H1 (cell line): ENCODE results near the gene CPED1. TPM values are rescaled to one million over a fixed set of nuclear protein-coding genes. Genes with fewer than 3 reads are reported as not detected.

Source experiments
- CTCF ChIA-PET: fragments of 300-600 bp; sonication (Branson Sonifier 250); formaldehyde crosslinking; loops from one replicate; lab custom pipeline; 2021; ENCODE audit not compliant: partially characterized antibody; lab: Charles Lee
- POLR2A ChIA-PET: fragments of 300-600 bp; sonication (Branson Sonifier 250); formaldehyde crosslinking; loops from one replicate; lab custom pipeline; 2021; ENCODE audit warnings: inconsistent platforms; ENCODE audit not compliant: partially characterized antibody; lab: Charles Lee
- DNase-seq, 2 experiments: peaks; one replicate each; pipeline versions ENCODE4 v3.0.0 to v3.0.0-alpha.2; 2010 to 2022; ENCODE audit warnings: low spot score in 2 of 2, low read depth in 1 of 2, mixed read lengths in 1 of 2
- FAIRE-seq: peaks from 2 replicates; lab custom pipeline; 2011; peaks lifted over from hg19 to GRCh38; lab: Jason Lieb, UNC
- H2AFZ ChIP-seq: 2 replicates; pipeline ENCODE4 v1.8.1; 2012; ENCODE audit warnings: low read length, inconsistent platforms
- H2AK5ac ChIP-seq: 2 replicates; pipeline ENCODE4 v1.6.1; 2013; ENCODE audit warnings: low read depth, low read length
- H2BK120ac ChIP-seq: replicated peaks from 2 replicates; pipeline ENCODE3; 2013; ENCODE audit warnings: low read depth, low read length, inconsistent platforms
- H2BK12ac ChIP-seq: 2 replicates; pipeline ENCODE4 v1.6.1; 2013; ENCODE audit warnings: low read depth, low read length
- H2BK15ac ChIP-seq: 2 replicates; pipeline ENCODE4 v1.6.1; 2013; ENCODE audit warnings: low read length
- H2BK20ac ChIP-seq: 2 replicates; pipeline ENCODE4 v1.6.1; 2013; ENCODE audit warnings: low read length
- H2BK5ac ChIP-seq: 2 replicates; pipeline ENCODE4 v1.6.1; 2013; ENCODE audit warnings: low read depth, low read length
- H3K14ac ChIP-seq: 2 replicates; pipeline ENCODE4 v1.6.1; 2013; ENCODE audit warnings: inconsistent platforms; ENCODE audit not compliant: insufficient read length
- H3K18ac ChIP-seq: 2 replicates; pipeline ENCODE4 v1.6.1; 2013; ENCODE audit warnings: low read length; ENCODE audit errors: extremely low read depth
- H3K23ac ChIP-seq: 2 replicates; pipeline ENCODE4 v1.6.1; 2013; ENCODE audit warnings: inconsistent platforms; ENCODE audit not compliant: insufficient read length
- H3K23me2 ChIP-seq: 2 replicates; pipeline ENCODE4 v1.6.1; 2013; ENCODE audit warnings: low read depth, low read length
- H3K27ac ChIP-seq: 2 replicates; pipeline ENCODE4 v1.6.1; 2011; ENCODE audit warnings: low read depth, low read length, inconsistent platforms
- H3K27me3 ChIP-seq, 4 experiments: replicated peaks in 1 of 4; 1 replicate in 1 of 4; 2 replicates in 3 of 4; pipeline versions ENCODE4 v1.6.1 to v1.8.1; 2011 to 2013; ENCODE audit warnings: low read length in 3 of 4, mild to moderate bottlenecking in 3 of 4, inconsistent platforms in 2 of 4, mixed read lengths in 2 of 4, moderate library complexity in 1 of 4; ENCODE audit not compliant: control insufficient read depth in 3 of 4, insufficient read depth in 3 of 4; ENCODE audit errors: extremely low read depth in 1 of 4
- H3K36me3 ChIP-seq, 4 experiments: 2 replicates each; pipeline versions ENCODE4 v1.6.1 to v1.8.1; 2011 to 2013; ENCODE audit warnings: mild to moderate bottlenecking in 4 of 4, low read length in 3 of 4, moderate library complexity in 2 of 4, control low read depth in 1 of 4, inconsistent platforms in 1 of 4; ENCODE audit not compliant: insufficient read depth in 4 of 4, control insufficient read depth in 2 of 4
- H3K4ac ChIP-seq: replicated peaks from 2 replicates; pipeline ENCODE3; 2013; ENCODE audit warnings: low read length, low read depth, mixed read lengths, inconsistent platforms; ENCODE audit not compliant: insufficient read length
- H3K4me1 ChIP-seq, 4 experiments: replicated peaks in 1 of 4; 1 replicate in 1 of 4; 2 replicates in 3 of 4; pipeline versions ENCODE4 v1.6.1 to v1.8.1; 2011 to 2013; ENCODE audit warnings: low read length in 3 of 4, inconsistent platforms in 2 of 4, mixed read lengths in 1 of 4; ENCODE audit not compliant: insufficient read depth in 4 of 4, control insufficient read depth in 3 of 4
- H3K4me2 ChIP-seq, 2 experiments: 2 replicates each; pipeline versions ENCODE4 v1.6.1 to v1.8.1; 2011 to 2013; ENCODE audit warnings: low read depth in 2 of 2, low read length in 2 of 2, control low read depth in 1 of 2, inconsistent platforms in 1 of 2, mild to moderate bottlenecking in 1 of 2; ENCODE audit not compliant: insufficient read depth in 1 of 2
- H3K4me3 ChIP-seq, 4 experiments: fragments of 200-600, 300-600 bp in 1 of 4; sonication (generic), shearing (Covaris generic), sonication (Bioruptor Twin) in 1 of 4; 2 replicates each; pipeline versions ENCODE4 v1.5.1 to v1.8.1; 2011 to 2016; ENCODE audit warnings: low read length in 4 of 4, low read depth in 3 of 4, control low read depth in 2 of 4, inconsistent platforms in 2 of 4, mild to moderate bottlenecking in 2 of 4, mixed read lengths in 1 of 4, moderate library complexity in 1 of 4; ENCODE audit not compliant: insufficient read depth in 2 of 4; ENCODE audit errors: extremely low read depth in 1 of 4
- H3K56ac ChIP-seq: replicated peaks from 2 replicates; pipeline ENCODE3; 2013; ENCODE audit warnings: low read depth, mild to moderate bottlenecking, mixed read lengths, low read length, inconsistent platforms; ENCODE audit not compliant: insufficient read length
- H3K79me1 ChIP-seq: 2 replicates; pipeline ENCODE4 v1.6.1; 2013; ENCODE audit warnings: low read depth, low read length, control low read depth
- H3K79me2 ChIP-seq, 2 experiments: 2 replicates each; pipeline versions ENCODE4 v1.6.1 to v1.8.1; 2012 to 2013; ENCODE audit warnings: low read length in 2 of 2, mild to moderate bottlenecking in 2 of 2, inconsistent platforms in 1 of 2; ENCODE audit not compliant: insufficient read depth in 2 of 2, control insufficient read depth in 1 of 2
- H3K9ac ChIP-seq, 4 experiments: replicated peaks in 1 of 4; 1 replicate in 1 of 4; 2 replicates in 3 of 4; pipeline versions ENCODE4 v1.6.1 to v1.8.1; 2011 to 2013; ENCODE audit warnings: low read depth in 3 of 4, low read length in 3 of 4, control low read depth in 2 of 4, mild to moderate bottlenecking in 2 of 4, moderate library complexity in 2 of 4, inconsistent platforms in 1 of 4; ENCODE audit errors: extremely low read depth in 1 of 4
- H3K9me3 ChIP-seq, 2 experiments: 2 replicates each; pipeline versions ENCODE4 v1.6.1 to v1.8.1; 2012 to 2013; ENCODE audit warnings: mild to moderate bottlenecking in 2 of 2, moderate library complexity in 2 of 2, control low read depth in 1 of 2, inconsistent platforms in 1 of 2, low read depth in 1 of 2, low read length in 1 of 2, mixed read lengths in 1 of 2; ENCODE audit not compliant: insufficient read depth in 2 of 2
- H4K20me1 ChIP-seq, 2 experiments: replicated peaks in 1 of 2; 2 replicates each; pipeline versions ENCODE3 to v1.8.1; 2011 to 2013; ENCODE audit warnings: inconsistent platforms in 2 of 2, low read length in 2 of 2, mild to moderate bottlenecking in 1 of 2; ENCODE audit not compliant: insufficient read depth in 2 of 2, control insufficient read depth in 1 of 2
- H4K5ac ChIP-seq: 2 replicates; pipeline ENCODE4 v1.6.1; 2013; ENCODE audit warnings: low read length, low read depth, mixed read lengths, inconsistent platforms; ENCODE audit not compliant: insufficient read length
- H4K8ac ChIP-seq: 2 replicates; pipeline ENCODE4 v1.8.0; 2013; ENCODE audit warnings: mild to moderate bottlenecking, moderate library complexity, low read length, inconsistent platforms; ENCODE audit not compliant: insufficient read depth; ENCODE audit errors: extremely low read depth
- H4K91ac ChIP-seq: replicated peaks from 2 replicates; pipeline ENCODE3; 2013; ENCODE audit warnings: low read length, mixed read lengths, inconsistent platforms; ENCODE audit not compliant: insufficient read length
- NANOG ChIP-seq: IDR thresholded peaks from 2 replicates; pipeline ENCODE4 v1.6.1; 2011; ENCODE audit warnings: low read length, low read depth, mild to moderate bottlenecking, inconsistent platforms; ENCODE audit not compliant: insufficient read depth, poor library complexity, severe bottlenecking
- PHF8 ChIP-seq: fragments of 200-600 bp; sonication (generic); conservative IDR thresholded peaks from 2 replicates; pipeline ENCODE4 v1.7.1; 2012; ENCODE audit warnings: low read depth, mild to moderate bottlenecking, inconsistent platforms, low read length, moderate library complexity
- SP4 ChIP-seq: IDR thresholded peaks from 2 replicates; pipeline ENCODE4 v1.6.1; 2012; ENCODE audit warnings: low read length, inconsistent platforms
- WGBS, 2 experiments: shearing (Covaris generic) in 1 of 2; methylation state at CpG; one replicate each; pipeline versions ENCODE4 v1.1.6 to v1.1.7; 2013 to 2015; ENCODE audit warnings: low lambda C conversion rate in 2 of 2, mixed read lengths in 2 of 2, inconsistent platforms in 1 of 2, low coverage in 1 of 2, missing lambda C conversion rate in 1 of 2; ENCODE audit not compliant: insufficient replicate concordance in 2 of 2, insufficient coverage in 1 of 2, insufficient read length in 1 of 2; ENCODE audit errors: extremely low coverage in 1 of 2, missing lambda C conversion rate in 1 of 2; 5-methylcytosine and 5-hydroxymethylcytosine counted together
- polyA plus RNA-seq, 7 experiments: library from polyadenylated mRNA; depleted of rRNA in 3 of 7; stranded (reverse) in 5 of 7; unstranded in 2 of 7; fragments of >200 nt in 5 of 7; fragments of 200-250 nt in 2 of 7; gene quantifications; 1 replicate in 5 of 7; 2 replicates in 1 of 7; 4 replicates in 1 of 7; pipeline versions ENCODE4 v1.2.1 to v1.2.3, GENCODE V29; 2011 to 2013; ENCODE audit warnings: missing spikeins in 2 of 7, mixed read lengths in 2 of 7
- total RNA-seq: library from RNA; stranded (reverse); fragmentation: NEBNext Ultra II Directional; extraction: Animal tissue kit (Norgen Biotek cat#: 25700); gene quantifications from 2 replicates; pipeline ENCODE4 v1.2.1, GENCODE V29; 2021
- TF ChIP-seq, protein P1 (sequence below): IDR thresholded peaks from 2 replicates; pipeline ENCODE4 v1.6.1; 2011; ENCODE audit warnings: low read length, improper control_type of control experiment
- TF ChIP-seq, protein P2 (sequence below): IDR thresholded peaks from 2 replicates; pipeline ENCODE4 v1.6.1; 2011; ENCODE audit warnings: low read depth, mild to moderate bottlenecking, low read length; ENCODE audit not compliant: insufficient read depth

The CPED1 gene
- total and polyA plus RNA-seq, 2 of the 8 experiments (the other 6 are each of a cell fraction or from before 2014, with no cell fraction given): 0.08 to 0.39 TPM

GRCh38 chr7:121016966-121017365, 28.5 kb downstream of the CPED1 start:
- no peak for FAIRE-seq
- DNase-seq: no peak
- H2BK120ac ChIP-seq: no peak overlapping the region

More at GRCh38 chr7:121016966-121017365, 28.5 kb downstream of the CPED1 start:
- Histone ChIP-seq H4K8ac (no peak overlapping the region), H3K79me2 (no peaks in the 10 kb centered on the region), H3K14ac (no peak overlapping the region), H3K27ac (no peak overlapping the region), H4K91ac (no peak overlapping the region), H3K36me3 (no peaks in the 10 kb centered on the region), H3K4ac (no peak overlapping the region), H2BK15ac (no peak overlapping the region), H2AFZ (no peak overlapping the region), H3K27me3 (no peaks in the 10 kb centered on the region), H4K5ac (no peak overlapping the region), H4K20me1 (no peaks in the 10 kb centered on the region), H2BK12ac (no peak overlapping the region), H3K18ac (no peak overlapping the region), H3K56ac (no peak overlapping the region), H3K23ac (no peak overlapping the region), H3K4me3 (no peak overlapping the region), H3K4me2 (no peak overlapping the region), H2AK5ac (no peak overlapping the region), H3K79me1 (no peaks in the 10 kb centered on the region), H3K23me2 (no peaks in the 10 kb centered on the region), H2BK5ac (no peak overlapping the region), H2BK20ac (no peak overlapping the region), H3K9me3 (no peaks in the 10 kb centered on the region), H3K4me1 (no peaks in the 10 kb centered on the region), H3K9ac (no peak overlapping the region)
- no peak for TF ChIP-seq NANOG
- TF ChIP-seq, protein P1, sequence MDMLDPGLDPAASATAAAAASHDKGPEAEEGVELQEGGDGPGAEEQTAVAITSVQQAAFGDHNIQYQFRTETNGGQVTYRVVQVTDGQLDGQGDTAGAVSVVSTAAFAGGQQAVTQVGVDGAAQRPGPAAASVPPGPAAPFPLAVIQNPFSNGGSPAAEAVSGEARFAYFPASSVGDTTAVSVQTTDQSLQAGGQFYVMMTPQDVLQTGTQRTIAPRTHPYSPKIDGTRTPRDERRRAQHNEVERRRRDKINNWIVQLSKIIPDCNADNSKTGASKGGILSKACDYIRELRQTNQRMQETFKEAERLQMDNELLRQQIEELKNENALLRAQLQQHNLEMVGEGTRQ: no peak
- no peak for TF ChIP-seq PHF8
- TF ChIP-seq SP4: no peak
- TF ChIP-seq, protein P2, sequence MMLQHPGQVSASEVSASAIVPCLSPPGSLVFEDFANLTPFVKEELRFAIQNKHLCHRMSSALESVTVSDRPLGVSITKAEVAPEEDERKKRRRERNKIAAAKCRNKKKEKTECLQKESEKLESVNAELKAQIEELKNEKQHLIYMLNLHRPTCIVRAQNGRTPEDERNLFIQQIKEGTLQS: no peak
- ChIA-PET POLR2A (no interaction called here), CTCF (interaction anchor here (0.7 to 1.4 kb wide), 7 partner anchors 10 to 1081 kb away, joined by 3 to 8 read pairs (median 3); no protein-coding TSS in a partner anchor)
- 67% methylated on average over 2 of the region's 2 CpGs; no CpG with 5 or more reads in 1 of the 2 experiments for WGBS, 2 experiments
